SK-N-MC (cell line): Measurements from ENCODE around the gene BRIP1.

Source experiments
- EZH2 ChIP-seq: fragments of 200-600 bp; sonication (generic); IDR thresholded peaks from one replicate; pipeline ENCODE4 v1.6.1; 2017; ENCODE audit warnings: antibody characterized with exemption
- POLR2AphosphoS5 ChIP-seq: IDR thresholded peaks from 2 replicates; pipeline ENCODE4 v1.6.1; 2012; ENCODE audit warnings: mild to moderate bottlenecking, low read depth, low read length, borderline replicate concordance

GRCh38 chr17:61884864-61885263 lies 21.5 kb upstream of the BRIP1 start:
- TF ChIP-seq POLR2AphosphoS5 (no peak), EZH2 (no peak)
